NCI-H2196 treated with DMSO at 0.1 percent for 48 hours (cell line): ENCODE results near the gene SAA1.
"Not testable (repeated sequence)": the region's sequence is repeated elsewhere in the genome, so short reads cannot be mapped to it uniquely, and the experiment has no call there.

Experiments used
- DNase-seq: peaks from one replicate; lab custom pipeline; 2025; ENCODE audit not compliant: unreplicated experiment; lab: John Stamatoyannopoulos, UW

SAA1 gene

DNA sequence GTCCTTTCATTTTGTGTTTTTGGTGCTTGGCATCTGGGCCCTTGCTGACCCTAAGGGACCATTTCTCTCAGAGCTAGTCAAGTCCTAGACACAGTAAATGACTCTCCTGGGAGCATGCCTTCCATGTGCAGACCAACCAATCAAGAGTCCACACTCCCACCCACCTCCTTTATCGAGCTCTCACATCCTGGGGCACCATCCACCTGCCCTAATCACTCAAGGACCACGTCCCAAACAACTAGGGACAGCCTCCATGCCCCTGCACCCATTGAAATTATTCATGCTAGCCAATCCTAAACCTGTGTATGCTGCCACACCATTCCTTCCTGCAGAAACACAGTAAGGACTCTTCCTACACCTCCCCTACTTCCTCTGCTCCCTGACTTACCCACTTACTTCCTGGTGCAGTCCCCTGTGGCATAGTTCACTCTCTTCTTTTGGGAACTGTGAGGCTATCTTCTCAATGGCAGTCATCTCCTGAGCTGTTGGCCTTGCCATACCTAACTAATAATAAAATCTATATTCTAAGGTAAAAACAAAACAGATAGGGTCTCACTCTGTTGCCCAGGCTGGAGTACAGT lies 11.2 kb upstream of the SAA1 start:
- DNase-seq, result no peak

DNA sequence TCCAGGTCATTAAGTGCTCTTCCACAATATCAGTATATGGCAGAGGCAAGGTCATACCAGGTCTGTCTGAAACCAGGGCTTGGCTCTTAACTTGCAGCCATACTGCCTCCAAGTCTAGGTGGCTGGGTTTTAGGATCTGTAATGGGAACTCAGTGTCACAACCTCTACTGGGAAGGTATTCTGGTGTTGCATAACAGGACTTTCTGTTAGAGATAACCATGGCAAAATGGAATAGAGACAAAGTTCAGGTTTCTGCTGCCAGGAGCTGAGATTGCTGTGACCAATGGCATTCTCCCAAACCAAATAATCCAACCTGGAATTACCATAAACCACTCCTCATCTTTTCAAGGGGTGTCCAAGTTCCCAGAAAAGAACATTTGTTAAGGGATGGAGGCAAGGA lies 6.8 kb upstream of the SAA1 start:
- no peak for DNase-seq

DNA sequence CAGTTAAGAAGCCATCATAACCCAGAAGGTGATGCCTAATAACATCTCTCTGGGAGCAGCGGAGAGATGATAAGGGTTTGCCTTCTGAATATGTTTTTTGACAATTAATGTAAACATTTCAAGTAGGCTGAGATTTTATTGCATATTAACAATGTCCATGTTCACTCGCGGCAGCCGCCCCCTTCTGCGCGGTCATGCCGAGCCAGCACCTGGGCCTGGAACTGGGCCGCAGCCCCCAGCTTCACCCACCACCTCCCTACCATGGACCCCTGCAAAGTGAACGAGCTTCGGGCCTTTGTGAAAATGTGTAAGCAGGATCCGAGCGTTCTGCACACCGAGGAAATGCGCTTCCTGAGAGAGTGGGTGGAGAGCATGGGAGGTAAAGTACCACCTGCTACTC lies 4.3 kb upstream of the SAA1 start:
- no peak for DNase-seq

- DNase-seq, result not testable (repeated sequence)
These were observed 3.2 kb upstream of the SAA1 start for GRCh38 chr11:18262681-18263350.

- DNase-seq, result no peak
These were observed 2.0 kb upstream of the SAA1 start for GRCh38 chr11:18264035-18264434.

- no peak for DNase-seq
These were observed 1.1 kb upstream of the SAA1 start for GRCh38 chr11:18264677-18265555.

- not testable (repeated sequence) for DNase-seq
These were observed 1.5 kb downstream of the SAA1 start for GRCh38 chr11:18267335-18268133.

GRCh38 chr11:18269252-18269651 lies 3.2 kb downstream of the SAA1 start:
- not testable (repeated sequence) for DNase-seq

GRCh38 chr11:18270102-18270501 lies 4.0 kb downstream of the SAA1 start:
- DNase-seq, result no peak

DNA sequence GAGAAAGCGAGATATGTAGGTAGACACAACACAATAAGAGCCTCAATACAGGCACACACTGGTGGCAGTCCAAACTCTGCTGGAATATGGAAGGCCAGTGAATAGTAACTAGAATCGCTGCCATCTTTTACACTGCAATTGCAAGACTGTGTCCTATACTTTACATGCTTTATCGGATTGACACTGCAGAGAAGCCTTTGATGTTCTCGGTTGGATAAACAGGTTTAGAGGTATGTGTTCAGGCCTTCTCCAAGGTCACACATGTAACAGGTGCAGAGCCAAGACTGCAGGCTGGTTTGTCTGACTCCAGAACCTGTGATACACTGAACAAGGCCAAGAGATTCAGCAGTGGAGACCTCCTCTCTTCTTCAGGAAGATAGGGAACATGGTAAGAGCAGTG lies 5.1 kb downstream of the SAA1 start:
- DNase-seq, result no peak

- no peak for DNase-seq
These were observed 11.7 kb downstream of the SAA1 start for GRCh38 chr11:18277565-18278271.

- DNase-seq, result no peak
These were observed 14.5 kb downstream of the SAA1 start for GRCh38 chr11:18280438-18281045.

GRCh38 chr11:18282626-18283025 lies 16.6 kb downstream of the SAA1 start:
- DNase-seq, result no peak

DNA sequence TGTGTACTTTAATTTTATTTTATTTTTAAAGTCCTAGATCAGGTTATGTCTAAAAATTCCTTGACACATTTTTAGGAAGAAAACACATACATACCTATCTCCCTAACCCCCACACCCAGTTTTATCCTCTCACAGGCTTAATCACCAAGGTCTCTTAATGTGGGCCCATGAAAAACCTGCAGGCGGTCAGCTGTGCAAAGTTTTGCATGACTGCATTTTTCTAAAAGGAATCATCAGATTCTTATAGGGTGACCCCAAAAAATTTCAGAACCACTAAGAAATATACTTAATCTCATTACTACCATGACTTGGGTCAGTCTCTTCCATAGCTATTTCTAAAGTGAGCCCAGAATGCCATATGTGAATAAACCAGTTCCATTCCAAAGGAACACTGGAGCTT lies 19.8 kb downstream of the SAA1 start:
- no peak for DNase-seq

- no peak for DNase-seq
These were observed 22.8 kb downstream of the SAA1 start for GRCh38 chr11:18288911-18289310.

GRCh38 chr11:18294862-18295261 lies 28.8 kb downstream of the SAA1 start:
- no peak for DNase-seq

GRCh38 chr11:18295316-18295715 lies 29.3 kb downstream of the SAA1 start:
- DNase-seq, result no peak

GRCh38 chr11:18299721-18300120 lies 33.7 kb downstream of the SAA1 start:
- no peak for DNase-seq

DNA sequence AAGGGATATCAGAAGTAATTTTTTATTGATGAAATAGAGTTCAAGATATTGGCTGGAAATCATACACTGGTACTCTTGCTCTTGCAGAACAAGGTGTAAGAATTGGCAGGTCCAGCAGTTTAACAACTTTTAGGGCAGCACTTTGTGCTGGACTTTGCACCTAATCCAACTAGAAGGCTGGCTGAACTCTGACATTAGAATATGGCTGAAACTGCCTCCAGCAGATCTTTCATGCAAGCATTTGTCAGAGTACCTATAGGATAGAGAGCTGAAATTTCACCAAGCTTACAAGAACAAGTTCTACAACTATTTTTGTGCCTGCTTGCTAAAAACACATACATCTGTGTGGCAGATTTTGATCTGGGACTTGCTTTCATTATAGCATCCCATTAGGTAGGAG lies 38.7 kb downstream of the SAA1 start:
- no peak for DNase-seq

- DNase-seq, result no peak
These were observed 41.5 kb downstream of the SAA1 start for GRCh38 chr11:18307461-18308139.
